Heart left ventricle (tissue), 13 donors: ENCODE data around the gene FCHSD2.

Source experiments
- CTCF ChIP-seq, 12 donors: fragments of 200-600 bp; sonication (generic) in 4 of 12; IDR thresholded peaks; one replicate each; pipeline versions ENCODE4 v1.5.0 to v1.8.0; 2018 to 2022; ENCODE audit warnings: antibody characterized with exemption in 12 of 12, mild to moderate bottlenecking in 5 of 12
- POLR2A ChIP-seq, 2 donors: fragments of 450-650 bp; IDR thresholded peaks; one replicate each; pipeline ENCODE4 v1.6.1; 2017; ENCODE audit warnings: antibody characterized with exemption in 2 of 2, mild to moderate bottlenecking in 2 of 2, moderate library complexity in 2 of 2
- donor health status: ischemic (EF 13 %, LVEDD 7.1; RV severe dilation, severe dysfunction).
- donor health status: DM: no; HTN: yes; CAD: no.
- donor health status: DM: no; HTN: no; CAD: no.
- donor health status: ischemic (EF 25% LVEDD 6.9; RV normal size, moderate dysfunction).
- donor health status: ischemic (EF 25% LVEDD 5.7; RV mildly dilated, moderate dysfunction).
- donor health status: ischemic (EF 35%, LVEDD 5.7; RV mildly dilated, moderate dysfunction).
- donor health status: nonischemic (EF 11% LVEDD 7.7; RV severe dilation, severe dysfunction).
- donor health status: DM: yes; HTN: yes; CAD: no.
- donor health status: PGD.
- donor health status: ischemic (EF 29% LVEDD 5.4; RV normal size, mild dysfunction).
- donor health status: nonischemic (EF 23%, LVEDD 6.1; RV moderate dilation, normal function).

GRCh38 chr11:72805216-72805615 lies 336.9 kb downstream of the FCHSD2 start:
- TF ChIP-seq CTCF (IDR thresholded peaks at IDR 0.05) (no peak), POLR2A (IDR thresholded peaks at IDR 0.05) (no peak)
